ENCODE data around the gene ALG14.

DNA sequence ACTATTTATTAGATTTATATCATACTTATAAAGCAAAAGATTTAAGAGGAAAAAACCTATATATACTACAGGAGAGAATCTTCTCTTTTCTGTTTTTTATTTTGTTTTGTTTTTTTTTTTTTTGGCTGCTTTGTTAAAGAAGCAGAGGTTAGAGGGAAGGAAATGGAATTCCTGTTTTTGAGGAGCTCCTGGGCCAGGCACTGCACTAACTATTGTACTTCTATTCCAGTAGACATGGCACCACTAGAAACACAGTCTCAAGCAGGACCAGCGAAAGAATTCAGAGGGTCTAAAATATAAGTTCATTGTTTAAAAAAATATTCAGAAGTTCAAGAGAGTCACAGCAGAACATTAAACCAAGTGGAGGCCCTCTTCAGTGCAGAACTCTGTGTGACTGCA, 91.2 kb downstream of the ALG14 start:
- TF ChIP-seq, protein P1, sequence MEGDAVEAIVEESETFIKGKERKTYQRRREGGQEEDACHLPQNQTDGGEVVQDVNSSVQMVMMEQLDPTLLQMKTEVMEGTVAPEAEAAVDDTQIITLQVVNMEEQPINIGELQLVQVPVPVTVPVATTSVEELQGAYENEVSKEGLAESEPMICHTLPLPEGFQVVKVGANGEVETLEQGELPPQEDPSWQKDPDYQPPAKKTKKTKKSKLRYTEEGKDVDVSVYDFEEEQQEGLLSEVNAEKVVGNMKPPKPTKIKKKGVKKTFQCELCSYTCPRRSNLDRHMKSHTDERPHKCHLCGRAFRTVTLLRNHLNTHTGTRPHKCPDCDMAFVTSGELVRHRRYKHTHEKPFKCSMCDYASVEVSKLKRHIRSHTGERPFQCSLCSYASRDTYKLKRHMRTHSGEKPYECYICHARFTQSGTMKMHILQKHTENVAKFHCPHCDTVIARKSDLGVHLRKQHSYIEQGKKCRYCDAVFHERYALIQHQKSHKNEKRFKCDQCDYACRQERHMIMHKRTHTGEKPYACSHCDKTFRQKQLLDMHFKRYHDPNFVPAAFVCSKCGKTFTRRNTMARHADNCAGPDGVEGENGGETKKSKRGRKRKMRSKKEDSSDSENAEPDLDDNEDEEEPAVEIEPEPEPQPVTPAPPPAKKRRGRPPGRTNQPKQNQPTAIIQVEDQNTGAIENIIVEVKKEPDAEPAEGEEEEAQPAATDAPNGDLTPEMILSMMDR (IDR thresholded peaks at IDR 0.05) = no peak
- TF ChIP-seq POLR2A (IDR thresholded peaks at IDR 0.05) = no peak

Data from Peyer's patch (tissue), 4 donors.